ENCODE data around the gene C17orf113.
"Not testable (repeated sequence)": the region's sequence is repeated elsewhere in the genome, so short reads cannot be mapped to it uniquely, and the experiment has no call there.

Gene C17orf113

GRCh38 chr17:42016411-42016831, 34.0 kb downstream of the C17orf113 start:
- DNase-seq = peak in 1 of 2 experiments; percentile 36

- DNase-seq = not testable (repeated sequence)
Measured at GRCh38 chr17:42013740-42014139, 36.7 kb downstream of the C17orf113 start.

DNA sequence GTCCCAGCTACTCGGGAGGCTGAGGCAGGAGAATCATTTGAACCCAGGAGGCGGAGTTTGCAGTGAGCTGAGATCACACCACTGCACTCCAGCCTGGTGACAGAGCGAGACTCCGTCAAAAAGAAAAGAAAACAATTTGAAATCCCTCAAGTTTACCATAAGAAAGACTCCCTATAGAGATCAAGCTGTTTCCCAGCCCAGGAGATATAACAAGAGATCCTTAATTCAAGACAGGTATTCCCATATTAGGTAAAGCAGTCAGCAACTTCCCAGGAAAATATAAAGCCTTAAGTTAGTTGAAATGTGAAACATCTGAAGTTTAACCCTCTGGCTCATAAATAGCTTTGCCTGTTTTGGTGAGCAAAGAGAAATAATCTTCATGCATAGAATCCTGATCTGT, 38.0 kb downstream of the C17orf113 start:
- not testable (repeated sequence) for DNase-seq

GRCh38 chr17:42010898-42011516, 39.4 kb downstream of the C17orf113 start:
- DNase-seq = peak in 1 of 2 experiments; percentile 6

DNA sequence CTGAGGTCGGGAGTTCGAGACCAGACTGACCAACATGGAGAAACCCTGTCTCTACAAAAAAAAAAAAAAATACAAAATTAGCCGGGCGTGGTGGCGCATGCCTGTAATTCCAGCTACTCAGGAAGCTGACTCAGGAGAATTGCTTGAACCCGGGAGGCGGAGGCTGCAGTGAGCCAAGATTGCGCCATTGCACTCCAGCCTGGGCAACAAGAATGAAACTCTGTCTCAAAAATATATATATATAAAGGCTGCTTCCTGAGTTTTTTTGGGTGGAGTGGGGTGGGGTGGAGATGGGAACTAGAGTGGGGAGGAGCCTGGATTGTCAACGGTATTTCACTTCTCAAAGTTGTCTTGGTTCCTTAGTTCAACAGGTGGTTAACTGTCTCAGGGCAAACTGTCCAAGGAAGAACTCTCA, 40.1 kb downstream of the C17orf113 start:
- DNase-seq = peak; percentile 40 to 66

DNA sequence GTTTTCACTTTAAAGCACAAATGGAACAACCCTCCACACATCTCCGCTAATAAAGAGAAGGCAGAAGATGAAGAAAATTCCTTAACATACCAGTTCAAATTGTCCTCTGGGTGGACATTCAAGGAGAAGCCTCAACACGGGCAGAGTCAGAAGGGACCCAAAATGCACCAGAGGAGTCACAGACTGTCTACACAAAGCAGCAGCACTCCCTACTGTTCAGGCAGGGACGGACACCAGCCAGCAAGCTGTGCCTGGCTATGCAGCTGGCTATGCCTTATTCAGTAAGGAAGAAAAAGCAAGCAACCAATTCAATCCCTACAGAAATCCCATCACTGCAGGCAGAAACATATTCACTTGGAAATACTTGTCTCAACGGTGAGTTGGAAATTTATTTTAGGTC, 41.2 kb downstream of the C17orf113 start:
- peak in 1 of 2 experiments; percentile 4 for DNase-seq

DNA sequence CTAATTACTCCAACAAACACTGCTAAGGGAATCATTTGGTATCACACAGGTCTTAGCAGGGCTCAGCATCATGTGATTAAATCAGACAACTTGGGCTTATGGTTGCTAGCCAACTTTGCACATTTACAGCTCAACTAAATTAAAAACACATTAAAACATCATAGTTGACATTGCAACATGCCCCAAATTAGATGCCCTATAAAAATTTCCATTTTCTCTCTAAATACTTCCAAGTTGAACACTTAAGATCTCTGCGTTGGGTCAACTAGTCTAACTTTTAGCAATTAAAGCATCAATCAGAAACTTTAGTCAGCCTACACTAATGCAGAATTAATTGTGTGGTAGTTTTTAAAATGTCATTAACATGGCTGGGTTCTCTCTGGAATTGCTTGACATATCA, 45.2 kb downstream of the C17orf113 start:
- no peak for DNase-seq

- DNase-seq = no peak
Measured at GRCh38 chr17:42002792-42003301, 47.6 kb downstream of the C17orf113 start.

DNA sequence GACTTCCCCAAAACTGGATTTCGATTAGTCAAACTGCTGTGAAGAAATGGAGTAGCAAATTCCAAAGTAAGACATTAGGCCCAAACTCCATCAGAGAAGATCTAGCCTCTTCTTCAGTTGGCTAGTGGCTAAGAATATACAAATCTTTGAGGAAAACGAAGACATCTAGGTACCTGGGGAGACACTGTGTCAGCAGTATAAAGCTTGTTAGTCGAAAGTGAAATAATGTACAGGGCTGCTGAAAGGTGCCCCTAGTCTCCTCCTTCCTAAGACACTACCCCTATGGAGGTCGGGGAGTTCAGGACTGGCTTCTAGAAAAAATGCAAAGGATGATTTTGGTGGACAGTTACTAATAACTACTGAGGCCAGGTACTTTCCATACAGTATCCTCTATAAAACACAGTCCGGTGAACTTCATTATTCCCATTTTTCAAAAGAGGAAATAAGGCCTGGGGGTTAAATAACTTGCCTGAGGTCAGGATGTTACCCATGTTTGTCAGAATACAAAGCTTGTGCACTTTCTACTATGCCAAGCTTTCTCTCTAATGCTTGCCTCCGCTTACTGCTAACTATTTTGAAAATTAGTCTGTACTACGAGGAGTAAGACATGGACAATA, 48.1 kb downstream of the C17orf113 start:
- no peak for DNase-seq

- no peak for DNase-seq
Measured at GRCh38 chr17:42001729-42002128, 48.7 kb downstream of the C17orf113 start.

DNA sequence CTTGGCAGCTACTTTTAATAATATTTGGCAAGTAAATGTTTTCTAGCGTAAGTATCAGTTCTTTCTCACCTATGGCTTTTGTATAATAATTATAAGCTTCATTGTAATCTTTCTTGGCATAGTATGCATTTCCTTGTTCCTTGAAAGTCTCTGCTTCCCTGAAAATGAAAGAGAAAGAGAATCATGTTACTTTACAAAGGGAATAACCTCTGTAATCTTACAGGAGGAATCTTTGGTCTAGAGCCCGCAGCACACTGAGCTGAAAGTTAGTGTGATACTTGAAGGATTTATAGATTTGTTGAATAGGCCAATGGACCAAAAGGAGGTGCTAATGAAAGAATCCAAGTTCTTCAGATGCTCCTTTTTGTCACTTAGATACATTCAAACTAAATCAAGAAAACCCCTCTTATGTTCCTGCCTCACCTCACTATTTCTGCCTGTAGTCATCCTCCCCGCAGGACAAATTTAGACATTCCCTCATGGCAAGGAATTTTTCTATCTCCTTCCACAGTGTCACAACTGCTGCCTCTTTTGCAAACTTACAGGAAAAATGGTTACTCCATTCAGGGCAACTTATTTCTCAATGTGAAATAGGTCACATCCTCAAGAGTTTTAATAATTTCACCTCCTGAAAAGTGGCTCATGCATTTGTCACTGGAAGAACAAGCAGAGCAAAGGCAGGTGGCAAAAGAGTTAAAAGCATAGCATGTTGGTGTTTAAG, 49.8 kb downstream of the C17orf113 start:
- DNase-seq = no peak

DNA sequence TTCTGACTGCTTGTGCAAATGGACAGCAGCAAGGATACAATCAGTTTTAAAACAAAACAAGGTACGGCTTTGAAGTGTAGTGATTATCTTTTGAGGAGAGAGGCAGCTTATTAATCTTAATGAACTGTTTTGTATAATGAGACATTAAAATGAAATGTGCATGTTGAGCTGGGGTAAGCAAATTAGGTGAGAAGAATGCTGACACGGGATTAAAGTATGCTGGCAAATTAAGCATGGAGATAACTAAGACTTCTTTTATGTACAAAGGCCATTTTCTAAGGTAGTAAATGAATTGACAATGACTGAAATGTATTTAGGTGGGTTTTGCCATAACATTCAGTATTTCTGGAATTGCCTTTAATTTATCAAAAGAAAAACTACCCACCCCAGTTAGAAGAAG, 51.9 kb downstream of the C17orf113 start:
- DNase-seq = no peak

DNA sequence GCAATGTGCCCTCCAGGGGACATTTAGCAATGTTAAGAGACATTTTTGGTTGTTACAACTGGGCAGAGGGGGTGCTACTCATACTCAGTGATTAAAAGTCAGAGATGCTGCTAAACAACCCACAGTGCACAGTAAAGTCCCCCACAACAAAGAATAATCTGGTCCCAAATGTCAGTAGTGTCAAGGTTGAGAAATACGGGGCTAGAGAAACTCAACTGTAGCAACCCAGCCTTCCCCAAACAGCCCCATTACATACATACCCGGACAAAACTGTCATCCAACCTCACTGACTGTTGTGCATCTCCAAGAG, 53.6 kb downstream of the C17orf113 start:
- DNase-seq = no peak

DNA sequence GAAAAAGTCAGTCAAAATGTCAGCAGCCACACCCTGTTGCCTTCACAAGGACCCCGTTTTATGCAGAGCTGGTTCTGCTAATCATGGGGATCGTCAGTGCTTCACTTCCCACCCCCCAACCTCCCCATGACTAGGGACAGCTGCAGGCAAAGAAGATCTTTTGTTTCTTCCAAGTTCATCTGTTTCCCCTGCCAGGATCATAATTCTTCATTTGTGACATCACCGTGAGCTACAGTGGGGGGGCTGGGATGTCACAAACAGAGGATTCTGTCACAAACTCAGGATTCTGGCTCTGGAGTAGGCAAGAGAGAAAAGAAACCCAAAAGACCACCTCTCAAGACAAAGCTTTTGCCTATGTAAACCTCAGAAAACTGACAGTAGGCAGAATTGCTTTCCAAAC, 57.8 kb downstream of the C17orf113 start:
- no peak for DNase-seq

GRCh38 chr17:41989702-41990419, 60.5 kb downstream of the C17orf113 start:
- no peak for DNase-seq

- DNase-seq = no peak
Measured at GRCh38 chr17:41988418-41988817, 62.0 kb downstream of the C17orf113 start.

Data from Kasumi-1 (cell line).